NCI-H146 treated with DMSO at 0.1 percent for 48 hours (cell line): ENCODE results near the gene ZNF385C.

ENCODE experiments used
- DNase-seq: peaks from one replicate; lab custom pipeline; 2025; ENCODE audit not compliant: unreplicated experiment; lab: John Stamatoyannopoulos, UW

ZNF385C gene

DNA sequence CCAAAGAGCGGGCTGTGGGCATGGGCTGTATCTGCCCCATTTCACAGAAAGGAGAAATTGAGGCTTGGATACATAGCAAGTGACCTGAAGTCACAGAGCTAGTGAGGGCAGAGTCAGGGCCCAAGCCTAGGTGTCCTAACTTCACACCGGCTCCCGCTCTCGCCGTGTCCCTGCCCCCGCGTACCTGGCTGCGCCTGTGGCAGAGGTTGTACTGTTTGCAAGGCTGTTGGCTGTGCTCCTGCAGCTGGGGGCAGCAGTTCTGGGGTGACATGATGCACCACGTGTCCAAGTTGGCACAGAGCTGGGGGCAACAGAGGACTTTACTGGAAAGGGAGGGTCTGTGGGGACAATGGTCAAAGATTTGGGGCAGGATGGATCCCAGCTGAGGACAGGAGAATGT is 10.8 kb upstream of the ZNF385C start:
- DNase-seq = no peak

DNA sequence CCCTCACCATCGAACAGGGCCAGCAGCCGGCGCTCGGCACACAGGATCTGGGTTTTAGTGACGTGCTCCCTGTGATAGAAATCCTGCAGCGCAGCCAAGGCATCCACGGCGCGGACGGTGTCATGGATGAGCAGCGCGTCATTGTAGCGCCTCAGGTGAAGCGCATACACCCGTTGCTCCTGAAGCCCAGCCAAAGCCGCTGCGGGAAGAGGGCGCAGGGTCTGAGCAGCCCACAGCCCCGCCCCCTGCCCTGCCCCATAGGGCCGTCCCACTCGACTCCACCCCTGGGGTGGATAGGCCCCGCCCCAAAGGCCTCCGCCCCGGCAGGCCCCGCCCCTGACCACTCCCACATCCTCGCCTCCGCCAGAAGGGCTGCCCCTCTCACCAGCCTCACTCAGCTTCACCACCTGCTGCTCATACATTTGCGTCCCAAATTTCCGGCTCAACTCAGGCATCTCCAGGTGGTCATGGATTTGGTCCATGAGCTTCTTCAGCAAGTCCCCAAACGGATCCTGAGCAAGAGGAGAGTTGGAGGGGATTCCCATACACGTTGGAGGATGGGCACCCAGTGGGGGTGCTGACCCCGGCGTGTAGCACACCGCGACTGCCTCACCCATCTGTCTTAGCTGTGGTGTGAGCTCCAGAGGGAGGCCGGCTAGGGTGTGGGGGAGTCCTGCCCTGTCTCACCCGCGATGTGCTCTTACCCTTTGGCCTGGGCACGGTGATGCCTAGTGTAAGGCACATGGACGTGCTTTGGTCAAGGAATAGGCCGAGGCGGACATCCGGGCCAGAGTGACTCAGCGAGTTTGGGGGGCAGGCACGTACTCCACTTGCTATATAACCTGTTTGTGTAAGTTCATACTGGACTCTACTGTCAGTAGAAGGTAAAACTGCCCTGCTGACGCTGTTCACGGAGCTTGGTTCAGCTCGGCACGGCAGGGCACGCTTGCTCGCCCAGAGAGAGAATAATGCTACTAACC is 9.6 kb upstream of the ZNF385C start:
- peak; percentile 16 for DNase-seq

DNA sequence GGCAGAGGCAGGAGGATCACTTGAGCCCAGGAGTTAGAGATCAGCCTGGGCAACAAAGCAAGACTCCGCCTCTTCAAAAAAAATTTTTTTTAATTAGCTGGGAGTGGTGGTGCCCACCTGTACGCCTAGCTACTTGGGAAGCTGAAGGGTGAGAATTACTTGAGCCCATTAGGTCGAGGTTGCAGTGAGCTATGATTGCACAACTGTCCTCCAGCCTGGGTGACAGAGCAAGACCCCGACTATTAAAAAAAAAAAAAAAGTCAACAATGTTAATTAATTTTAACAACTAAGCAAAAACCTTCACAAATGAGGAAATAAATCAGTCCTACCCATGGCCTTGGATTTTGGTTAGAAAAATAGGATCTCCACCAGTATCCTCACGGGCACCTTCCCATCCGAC is 8.9 kb upstream of the ZNF385C start:
- DNase-seq = no peak

- no peak for DNase-seq
Measured at GRCh38 chr17:42106009-42106408, 7.7 kb upstream of the ZNF385C start.

GRCh38 chr17:42104264-42104663 is 6.0 kb upstream of the ZNF385C start:
- no peak for DNase-seq

- no peak for DNase-seq
Measured at GRCh38 chr17:42103221-42103954, 5.1 kb upstream of the ZNF385C start.

DNA sequence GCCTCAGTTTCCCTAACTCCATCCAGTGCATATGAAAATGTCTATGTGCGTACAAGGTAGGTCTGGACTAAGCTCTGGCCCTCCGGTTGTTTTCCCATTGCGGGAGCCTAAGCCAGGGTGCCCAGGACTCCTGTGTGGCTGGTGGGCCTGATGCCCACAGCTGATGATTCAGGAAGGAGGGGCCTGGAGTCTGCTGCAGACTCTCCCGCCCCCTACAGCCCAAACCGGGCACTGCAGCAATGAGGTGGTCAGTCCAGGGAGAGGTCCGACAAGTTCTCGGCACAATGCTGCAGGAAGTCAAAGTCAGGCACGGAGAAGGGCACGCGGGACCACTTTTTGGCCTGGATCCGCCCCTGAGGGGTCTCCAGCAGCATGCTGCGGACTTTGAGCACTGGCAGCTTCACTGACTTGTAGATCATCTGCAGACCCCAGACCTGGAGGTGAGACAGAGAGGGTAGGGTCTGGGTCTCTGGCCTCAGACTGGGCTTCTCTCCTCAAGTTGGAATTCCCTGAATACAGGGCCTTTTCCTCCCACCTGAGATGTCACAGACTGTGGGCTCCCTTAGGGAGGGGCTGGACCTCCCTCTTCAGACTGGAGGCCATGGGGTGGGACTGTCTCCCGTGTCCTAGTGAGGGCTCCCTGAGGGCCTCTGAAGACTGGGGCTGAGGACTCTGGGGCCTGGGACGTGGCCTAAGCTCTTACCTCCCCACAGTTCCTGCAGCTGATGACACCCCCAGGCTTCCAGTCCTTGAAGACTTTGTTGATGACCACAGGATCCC is 3.4 kb upstream of the ZNF385C start:
- DNase-seq = no peak

- DNase-seq = no peak
Measured at GRCh38 chr17:42098730-42099399, 592 bp upstream of the ZNF385C start.

DNA sequence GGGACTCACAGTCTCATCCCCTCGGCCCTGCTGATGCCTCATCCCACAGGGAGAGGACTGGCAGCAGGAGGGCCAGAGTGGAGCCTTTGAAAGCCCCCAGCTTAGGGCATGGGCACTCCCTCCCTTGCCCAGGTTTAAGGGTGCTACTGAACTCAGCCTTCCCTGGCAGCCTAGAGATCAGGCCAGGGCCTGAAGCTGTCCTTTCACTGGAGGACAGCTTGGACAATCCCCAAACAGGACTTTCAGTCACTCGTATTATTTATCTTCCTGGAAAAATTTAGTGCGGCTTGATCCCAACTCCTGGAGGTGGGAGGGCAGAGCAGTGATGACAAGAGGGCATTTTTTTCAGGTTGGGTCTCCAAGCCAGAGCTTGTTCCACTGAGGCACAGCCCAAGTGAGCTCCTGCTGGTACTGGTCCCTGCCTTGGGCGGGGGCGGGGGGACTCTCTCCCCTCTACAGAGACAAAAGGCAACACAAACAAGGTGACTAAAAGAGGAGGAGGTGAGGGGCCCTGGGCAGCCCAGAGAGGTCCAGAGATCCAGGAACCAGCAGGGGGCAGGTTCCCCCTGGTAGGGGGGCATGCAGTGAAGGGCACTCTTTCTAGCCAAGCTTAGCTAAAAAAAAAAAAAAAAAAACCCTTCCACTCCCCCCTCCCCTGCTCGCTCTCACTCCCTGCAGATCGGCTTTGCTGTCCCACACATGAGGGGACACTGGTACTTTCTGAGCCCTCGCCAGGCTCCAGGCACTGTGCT is 1.7 kb downstream of the ZNF385C start:
- DNase-seq = no peak

GRCh38 chr17:42094375-42095069 is 3.8 kb downstream of the ZNF385C start:
- no peak for DNase-seq

GRCh38 chr17:42092939-42093338 is 5.3 kb downstream of the ZNF385C start:
- DNase-seq = no peak

- no peak for DNase-seq
Measured at GRCh38 chr17:42090964-42091790, 7.1 kb downstream of the ZNF385C start.

DNA sequence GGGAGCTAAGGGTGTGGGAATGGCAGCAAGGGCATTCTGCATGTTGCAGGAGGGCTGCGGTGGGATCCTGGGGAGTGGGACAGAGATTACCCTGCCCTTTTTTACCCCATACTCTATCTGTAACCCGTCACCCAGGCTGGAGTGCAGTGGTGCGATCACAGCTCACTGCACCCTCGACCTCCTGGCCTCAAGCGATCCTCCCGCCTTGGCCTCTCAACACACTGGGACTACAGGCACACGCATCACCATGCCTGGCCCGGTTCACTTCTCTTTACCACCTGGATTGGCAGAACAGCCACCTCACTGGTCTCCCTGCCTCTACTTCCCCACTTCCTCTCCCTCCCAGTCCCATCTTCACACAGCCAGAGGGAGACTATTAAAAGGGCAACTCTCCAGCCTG is 9.5 kb downstream of the ZNF385C start:
- DNase-seq = no peak

- DNase-seq = no peak
Measured at GRCh38 chr17:42087736-42088705, 10.3 kb downstream of the ZNF385C start.

GRCh38 chr17:42087042-42087701 is 11.1 kb downstream of the ZNF385C start:
- DNase-seq = no peak

DNA sequence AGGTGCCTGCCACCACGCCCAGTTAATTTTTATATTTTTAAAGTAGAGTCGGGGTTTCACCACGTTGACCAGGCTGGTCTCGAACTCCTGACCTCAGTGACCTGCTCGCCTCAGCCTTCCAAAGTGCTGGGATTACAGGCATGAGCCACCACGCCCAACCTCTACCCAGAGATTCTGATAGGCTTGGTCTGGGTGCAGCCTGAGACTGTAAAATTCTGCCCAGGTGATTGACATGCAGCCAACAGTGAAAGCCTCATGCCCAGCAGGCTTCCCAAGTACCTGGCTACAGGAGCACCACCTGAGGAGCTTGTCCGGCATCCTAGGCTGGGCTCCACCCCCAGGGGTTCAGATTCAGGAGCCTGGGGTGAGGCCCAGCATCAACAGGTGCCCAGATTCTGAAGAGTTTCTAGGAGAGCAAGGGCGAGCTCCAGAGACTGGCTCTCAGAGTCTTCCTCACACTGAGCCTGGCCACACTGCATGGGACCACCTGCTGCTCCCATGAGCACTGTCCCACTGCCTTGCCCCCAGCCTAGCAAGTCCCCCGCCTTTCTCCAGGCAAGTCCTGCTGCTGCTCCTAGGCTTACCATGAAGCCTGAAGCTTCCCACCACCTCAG is 16.6 kb downstream of the ZNF385C start:
- DNase-seq = no peak

DNA sequence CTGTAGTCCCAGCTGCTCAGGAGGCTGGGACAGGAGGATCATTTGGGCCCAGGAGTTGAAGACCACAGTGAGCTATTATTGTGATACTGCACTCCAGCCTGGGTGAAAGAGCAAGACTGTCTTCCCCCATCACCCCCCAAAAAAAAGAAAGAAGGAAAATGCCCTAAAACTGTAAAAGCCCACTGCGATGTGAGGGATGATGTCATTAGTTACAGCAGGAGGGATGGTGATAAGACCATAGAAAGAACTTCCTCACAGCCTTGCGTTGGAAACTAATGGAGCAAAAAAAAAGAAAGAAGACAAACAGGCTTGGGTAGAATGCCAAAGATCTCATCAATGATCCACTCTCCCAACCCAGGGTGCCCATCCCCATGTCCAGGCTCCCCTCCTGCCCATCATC is 18.7 kb downstream of the ZNF385C start:
- no peak for DNase-seq
